Neural progenitor cell (in vitro differentiated cells): ENCODE data around the gene RXFP1. TPM values are rescaled to one million over a fixed set of nuclear protein-coding genes. Genes with fewer than 3 reads are reported as not detected.

Source experiments
- DNase-seq: peaks from one replicate; pipeline ENCODE4 v3.0.0-alpha.2; 2016; ENCODE audit warnings: low spot score
- H2AFZ ChIP-seq: fragments of 200-600 bp; sonication (generic); replicated peaks from 2 replicates; pipeline ENCODE4 v1.6.1; 2016; ENCODE audit warnings: antibody characterized with exemption
- H3F3A ChIP-seq: fragments of 200-600 bp; sonication (generic); 2 replicates; pipeline ENCODE4 v1.6.1; 2016; ENCODE audit warnings: antibody characterized with exemption, low read depth
- H3K27ac ChIP-seq: fragments of 200-600 bp; sonication (generic); 2 replicates; pipeline ENCODE4 v1.5.1; 2016; ENCODE audit warnings: mild to moderate bottlenecking
- H3K27me3 ChIP-seq: fragments of 200-600 bp; sonication (generic); 2 replicates; pipeline ENCODE4 v1.6.1; 2016; ENCODE audit warnings: mild to moderate bottlenecking, moderate library complexity
- H3K36me3 ChIP-seq: fragments of 200-600 bp; sonication (generic); 2 replicates; pipeline ENCODE4 v1.5.1; 2016
- H3K4me1 ChIP-seq: fragments of 200-600 bp; sonication (generic); 2 replicates; pipeline ENCODE4 v1.6.1; 2016; ENCODE audit warnings: mixed run types
- H3K4me2 ChIP-seq: fragments of 200-600 bp; sonication (generic); 2 replicates; pipeline ENCODE4 v1.6.1; 2016
- H3K4me3 ChIP-seq: fragments of 200-600 bp; sonication (generic); 2 replicates; pipeline ENCODE4 v1.5.1; 2016
- H3K79me2 ChIP-seq: fragments of 200-600 bp; sonication (generic); 2 replicates; pipeline ENCODE4 v1.6.1; 2016; ENCODE audit warnings: low read depth
- H3K9ac ChIP-seq: fragments of 200-600 bp; sonication (generic); 2 replicates; pipeline ENCODE4 v1.6.1; 2016
- H3K9me3 ChIP-seq: fragments of 200-600 bp; sonication (generic); 2 replicates; pipeline ENCODE4 v1.5.1; 2016; ENCODE audit warnings: low read depth
- H4K20me1 ChIP-seq: fragments of 200-600 bp; sonication (generic); 2 replicates; pipeline ENCODE4 v1.6.1; 2016; ENCODE audit warnings: low read depth
- H3K27ac Mint-ChIP-seq: 3 replicates; pipeline ENCODE4 v1.8.0; 2021; ENCODE audit warnings: mixed read lengths
- H3K27me3 Mint-ChIP-seq: 2 replicates; pipeline ENCODE4 v1.8.0; 2022; ENCODE audit warnings: low read depth, mild to moderate bottlenecking, inconsistent platforms, moderate library complexity, mixed read lengths; ENCODE audit not compliant: insufficient read depth
- H3K36me3 Mint-ChIP-seq: 3 replicates; pipeline ENCODE4 v1.8.0; 2021; ENCODE audit warnings: mixed read lengths
- H3K4me1 Mint-ChIP-seq: 3 replicates; pipeline ENCODE4 v1.8.0; 2021; ENCODE audit warnings: mixed read lengths
- H3K4me3 Mint-ChIP-seq: 3 replicates; pipeline ENCODE4 v1.8.0; 2021; ENCODE audit warnings: mild to moderate bottlenecking, moderate library complexity, mixed read lengths
- H3K9me3 Mint-ChIP-seq: 3 replicates; pipeline ENCODE4 v1.8.0; 2020; ENCODE audit warnings: mixed read lengths
- EZH2 ChIP-seq: fragments of 200-600 bp; sonication (generic); IDR thresholded peaks from 2 replicates; pipeline ENCODE4 v1.6.1; 2017; ENCODE audit warnings: antibody characterized with exemption, mild to moderate bottlenecking, moderate library complexity
- EZH2phosphoT487 ChIP-seq: fragments of 200-600 bp; sonication (generic); IDR thresholded peaks from 2 replicates; pipeline ENCODE4 v1.6.1; 2017; ENCODE audit warnings: antibody characterized with exemption
- total RNA-seq: library from RNA; depleted of rRNA; stranded (reverse); fragments of >200 nt; gene quantifications from 2 replicates; pipeline ENCODE4 v1.2.3, GENCODE V29; 2015; ENCODE audit warnings: low replicate concordance
- TF ChIP-seq, protein P1 (sequence below): fragments of 200-600 bp; sonication (generic); IDR thresholded peaks from 2 replicates; pipeline ENCODE4 v1.5.1; 2017; ENCODE audit warnings: antibody characterized with exemption, mild to moderate bottlenecking

RXFP1 gene
- total RNA-seq, 1 donor from 2014 or later: not detected

DNA sequence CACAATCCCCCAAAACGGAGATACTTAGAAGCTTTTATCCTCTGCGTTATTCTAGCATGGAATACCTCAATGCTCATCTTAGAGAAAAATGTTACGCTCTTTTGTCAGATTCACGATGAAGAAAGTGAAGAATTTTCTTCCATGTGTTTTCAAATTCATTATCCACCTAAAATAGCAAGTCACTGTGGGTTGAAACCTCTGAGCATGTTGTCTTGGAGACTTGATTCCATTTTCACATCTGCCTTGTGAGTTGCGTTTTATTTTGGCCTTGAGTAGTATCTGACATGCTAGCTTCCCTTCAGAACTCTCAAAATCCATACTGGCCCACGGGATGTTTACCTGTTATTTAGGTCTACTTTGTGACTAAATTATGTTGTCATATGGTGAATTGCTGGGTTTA is 83.7 kb downstream of the RXFP1 start:
- H3K27me3 ChIP-seq: no peaks in the 10 kb centered on the region
- H2AFZ ChIP-seq: peak overlapping the region; percentile 7
- no peak overlapping the region for H3K27ac ChIP-seq
- H3K27ac Mint-ChIP-seq: no peak overlapping the region
- no peak overlapping the region for H3K4me3 Mint-ChIP-seq
- H3K4me1 ChIP-seq: no peaks in the 10 kb centered on the region
- H3K79me2 ChIP-seq: no peaks in the 10 kb centered on the region
- no peaks in the 10 kb centered on the region for H3K9me3 ChIP-seq
- DNase-seq: no peak
- H3K27me3 Mint-ChIP-seq: no peaks in the 10 kb centered on the region
- no peaks in the 10 kb centered on the region for H3F3A ChIP-seq
- no peak overlapping the region for H3K9ac ChIP-seq
- TF ChIP-seq EZH2 (no peak), EZH2phosphoT487 (no peak)
- H4K20me1 ChIP-seq: no peaks in the 10 kb centered on the region
- no peak overlapping the region for H3K4me3 ChIP-seq
- H3K9me3 Mint-ChIP-seq: no peaks in the 10 kb centered on the region
- no peak overlapping the region for H3K4me2 ChIP-seq
- no peaks in the 10 kb centered on the region for H3K36me3 Mint-ChIP-seq
- H3K36me3 ChIP-seq: no peaks in the 10 kb centered on the region
- no peaks in the 10 kb centered on the region for H3K4me1 Mint-ChIP-seq

DNA sequence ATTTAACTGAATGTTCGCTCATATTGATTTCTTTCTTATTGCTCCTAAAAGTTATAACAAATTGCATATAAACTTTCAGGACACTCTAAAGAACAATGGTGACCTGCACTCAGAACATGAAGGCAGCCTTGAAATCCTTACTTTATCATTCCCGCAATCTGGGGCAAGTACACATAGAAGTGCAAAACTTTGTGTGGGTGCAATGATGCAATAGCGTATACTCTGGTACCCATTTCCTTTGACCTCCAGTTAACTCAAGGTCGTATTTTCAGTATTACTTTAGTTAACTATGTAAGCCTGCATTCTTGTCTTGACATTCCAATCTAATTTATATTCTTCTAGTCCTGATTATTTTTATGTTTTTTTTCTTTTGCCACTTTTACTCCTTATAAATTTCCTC is 85.3 kb downstream of the RXFP1 start:
- H3K79me2 ChIP-seq: no peaks in the 10 kb centered on the region
- no peak overlapping the region for H2AFZ ChIP-seq
- no peaks in the 10 kb centered on the region for H3K4me1 Mint-ChIP-seq
- H3K27ac ChIP-seq: no peak overlapping the region
- no peak overlapping the region for H3K9ac ChIP-seq
- H3K36me3 Mint-ChIP-seq: no peaks in the 10 kb centered on the region
- H3K4me3 Mint-ChIP-seq: no peak overlapping the region
- TF ChIP-seq EZH2phosphoT487 (no peak), EZH2 (no peak)
- TF ChIP-seq, protein P1, sequence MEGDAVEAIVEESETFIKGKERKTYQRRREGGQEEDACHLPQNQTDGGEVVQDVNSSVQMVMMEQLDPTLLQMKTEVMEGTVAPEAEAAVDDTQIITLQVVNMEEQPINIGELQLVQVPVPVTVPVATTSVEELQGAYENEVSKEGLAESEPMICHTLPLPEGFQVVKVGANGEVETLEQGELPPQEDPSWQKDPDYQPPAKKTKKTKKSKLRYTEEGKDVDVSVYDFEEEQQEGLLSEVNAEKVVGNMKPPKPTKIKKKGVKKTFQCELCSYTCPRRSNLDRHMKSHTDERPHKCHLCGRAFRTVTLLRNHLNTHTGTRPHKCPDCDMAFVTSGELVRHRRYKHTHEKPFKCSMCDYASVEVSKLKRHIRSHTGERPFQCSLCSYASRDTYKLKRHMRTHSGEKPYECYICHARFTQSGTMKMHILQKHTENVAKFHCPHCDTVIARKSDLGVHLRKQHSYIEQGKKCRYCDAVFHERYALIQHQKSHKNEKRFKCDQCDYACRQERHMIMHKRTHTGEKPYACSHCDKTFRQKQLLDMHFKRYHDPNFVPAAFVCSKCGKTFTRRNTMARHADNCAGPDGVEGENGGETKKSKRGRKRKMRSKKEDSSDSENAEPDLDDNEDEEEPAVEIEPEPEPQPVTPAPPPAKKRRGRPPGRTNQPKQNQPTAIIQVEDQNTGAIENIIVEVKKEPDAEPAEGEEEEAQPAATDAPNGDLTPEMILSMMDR: no peak
- no peaks in the 10 kb centered on the region for H3K27me3 ChIP-seq
- no peaks in the 10 kb centered on the region for H3K27me3 Mint-ChIP-seq
- H3K27ac Mint-ChIP-seq: no peak overlapping the region
- no peaks in the 10 kb centered on the region for H3K36me3 ChIP-seq
- H3K9me3 ChIP-seq: no peaks in the 10 kb centered on the region
- DNase-seq: no peak
- no peaks in the 10 kb centered on the region for H3F3A ChIP-seq
- no peaks in the 10 kb centered on the region for H3K4me1 ChIP-seq
- no peak overlapping the region for H3K4me3 ChIP-seq
- H4K20me1 ChIP-seq: no peaks in the 10 kb centered on the region
- no peaks in the 10 kb centered on the region for H3K9me3 Mint-ChIP-seq
- H3K4me2 ChIP-seq: no peak overlapping the region

DNA sequence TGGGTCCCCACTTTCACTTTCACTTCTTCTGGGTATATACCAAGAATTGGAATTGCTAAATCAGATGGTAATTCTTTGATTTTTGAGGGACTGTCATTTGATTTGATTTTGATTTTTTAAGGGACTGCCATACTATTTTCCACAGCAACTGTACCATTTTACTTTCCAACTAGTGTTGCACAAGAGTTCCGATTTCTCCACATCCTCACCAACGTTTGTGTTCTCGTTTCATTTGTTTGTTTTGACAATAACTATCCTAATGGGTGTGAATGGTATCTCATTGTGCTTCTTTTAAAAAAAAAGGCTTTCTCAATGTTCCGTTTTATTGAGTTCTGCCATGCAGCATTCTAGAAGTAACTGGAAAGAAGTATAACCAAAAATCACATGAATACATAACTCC is 87.4 kb downstream of the RXFP1 start:
- no peaks in the 10 kb centered on the region for H3K36me3 ChIP-seq
- Mint-ChIP-seq H3K4me3 (no peak overlapping the region), H3K9me3 (no peaks in the 10 kb centered on the region), H3K27ac (no peak overlapping the region), H3K36me3 (no peaks in the 10 kb centered on the region), H3K4me1 (no peaks in the 10 kb centered on the region), H3K27me3 (no peaks in the 10 kb centered on the region)
- TF ChIP-seq EZH2 (no peak), EZH2phosphoT487 (no peak)
- TF ChIP-seq, protein P1: no peak
- H3F3A ChIP-seq: no peaks in the 10 kb centered on the region
- H4K20me1 ChIP-seq: no peaks in the 10 kb centered on the region
- no peaks in the 10 kb centered on the region for H3K4me1 ChIP-seq
- H3K79me2 ChIP-seq: no peaks in the 10 kb centered on the region
- H3K4me2 ChIP-seq: no peak overlapping the region
- H3K27ac ChIP-seq: no peak overlapping the region
- no peak overlapping the region for H3K4me3 ChIP-seq
- no peak for DNase-seq
- H2AFZ ChIP-seq: no peak overlapping the region
- H3K9me3 ChIP-seq: no peaks in the 10 kb centered on the region
- no peaks in the 10 kb centered on the region for H3K27me3 ChIP-seq
- H3K9ac ChIP-seq: no peak overlapping the region

DNA sequence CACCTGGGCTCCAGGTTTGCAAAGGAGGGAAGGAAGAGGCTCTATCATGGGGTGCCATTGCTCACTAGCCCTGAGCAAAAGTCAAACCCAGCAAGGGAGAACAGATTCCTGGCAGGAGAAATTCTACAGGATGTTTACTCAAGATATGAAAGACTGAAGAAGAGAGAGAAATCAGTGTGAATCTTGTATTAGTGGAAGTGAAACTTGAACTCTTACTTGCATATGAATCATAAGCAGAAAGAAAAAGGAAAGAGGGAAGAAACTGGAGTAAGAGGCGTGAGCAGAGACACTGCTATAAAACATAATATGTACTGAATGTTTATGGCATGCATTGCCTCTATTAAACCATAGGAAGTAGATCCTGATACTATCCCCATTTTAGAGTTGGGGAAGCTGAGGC is 89.1 kb downstream of the RXFP1 start:
- Histone ChIP-seq H3K27ac (no peak overlapping the region), H3K4me2 (no peak overlapping the region)
- no peaks in the 10 kb centered on the region for H3K9me3 Mint-ChIP-seq

More for the DNA sequence above, 89.1 kb downstream of the RXFP1 start:
- no peaks in the 10 kb centered on the region for H3K27me3 ChIP-seq
- TF ChIP-seq EZH2 (no peak), EZH2phosphoT487 (no peak)
- TF ChIP-seq, protein P1: no peak
- no peak overlapping the region for H3K4me3 ChIP-seq
- no peaks in the 10 kb centered on the region for H3K27me3 Mint-ChIP-seq
- no peaks in the 10 kb centered on the region for H3K79me2 ChIP-seq
- no peak overlapping the region for H2AFZ ChIP-seq
- no peak overlapping the region for H3K4me3 Mint-ChIP-seq
- H3F3A ChIP-seq: no peaks in the 10 kb centered on the region
- no peaks in the 10 kb centered on the region for H3K9me3 ChIP-seq
- no peaks in the 10 kb centered on the region for H4K20me1 ChIP-seq
- no peaks in the 10 kb centered on the region for H3K4me1 ChIP-seq
- H3K27ac Mint-ChIP-seq: no peak overlapping the region
- no peak overlapping the region for H3K9ac ChIP-seq
- DNase-seq: no peak
- no peaks in the 10 kb centered on the region for H3K36me3 ChIP-seq
- no peaks in the 10 kb centered on the region for H3K36me3 Mint-ChIP-seq
- H3K4me1 Mint-ChIP-seq: no peaks in the 10 kb centered on the region
